ENCODE results near the gene DPF1.

The DPF1 gene

GRCh38 chr19:38216785-38217641, 7.0 kb downstream of the DPF1 start:
- no peak for DNase-seq

GRCh38 chr19:38213911-38214625, 10.0 kb downstream of the DPF1 start:
- DNase-seq, result peak; percentile 67

- DNase-seq, result no peak
Measured at GRCh38 chr19:38213469-38213868, 10.6 kb downstream of the DPF1 start.

- no peak for DNase-seq
Measured at GRCh38 chr19:38211766-38212165, 12.3 kb downstream of the DPF1 start.

GRCh38 chr19:38211151-38211591, 12.9 kb downstream of the DPF1 start:
- no peak for DNase-seq

GRCh38 chr19:38210458-38210987, 13.5 kb downstream of the DPF1 start:
- no peak for DNase-seq

- no peak for DNase-seq
Measured at GRCh38 chr19:38209671-38210457, 14.2 kb downstream of the DPF1 start.

- DNase-seq, result no peak
Measured at GRCh38 chr19:38209152-38209551, 14.9 kb downstream of the DPF1 start.

- DNase-seq, result no peak
Measured at GRCh38 chr19:38208571-38208970, 15.5 kb downstream of the DPF1 start.

- no peak for DNase-seq
Measured at GRCh38 chr19:38207543-38207942, 16.5 kb downstream of the DPF1 start.

- DNase-seq, result no peak
Measured at GRCh38 chr19:38206928-38207327, 17.1 kb downstream of the DPF1 start.

GRCh38 chr19:38206006-38206745, 17.8 kb downstream of the DPF1 start:
- no peak for DNase-seq

GRCh38 chr19:38204728-38205127, 19.3 kb downstream of the DPF1 start:
- no peak for DNase-seq

- no peak for DNase-seq
Measured at GRCh38 chr19:38204096-38204495, 19.9 kb downstream of the DPF1 start.

- no peak for DNase-seq
Measured at GRCh38 chr19:38203197-38203596, 20.8 kb downstream of the DPF1 start.

- DNase-seq, result no peak
Measured at GRCh38 chr19:38202504-38202903, 21.5 kb downstream of the DPF1 start.

GRCh38 chr19:38201731-38202130, 22.3 kb downstream of the DPF1 start:
- no peak for DNase-seq

- no peak for DNase-seq
Measured at GRCh38 chr19:38199340-38199739, 24.7 kb downstream of the DPF1 start.

- DNase-seq, result no peak
Measured at GRCh38 chr19:38197937-38198704, 25.9 kb downstream of the DPF1 start.

GRCh38 chr19:38196948-38197656, 26.9 kb downstream of the DPF1 start:
- no peak for DNase-seq

Data from CD4-positive, alpha-beta T cell treated with Interleukin-4 for 4 hours (primary cell).